Tibial nerve (tissue), 4 donors: ENCODE measurements around the gene BCAS3. TPM values are rescaled to one million over a fixed set of nuclear protein-coding genes. Genes with fewer than 3 reads are reported as not detected.

Source experiments
- DNase-seq, 2 donors: peaks; one replicate each; pipeline ENCODE4 v3.0.0-alpha.2; 2019; ENCODE audit warnings: low spot score in 2 of 2
- H3K27ac ChIP-seq, 4 donors: fragments of 200-600 bp; sonication (generic) in 3 of 4; one replicate each; pipeline ENCODE4 v1.5.1; 2017 to 2019; ENCODE audit warnings: mild to moderate bottlenecking in 1 of 4
- H3K27me3 ChIP-seq, 2 donors: fragments of 200-600 bp; sonication (generic) in 1 of 2; one replicate each; pipeline versions ENCODE4 v1.5.1 to v1.6.0; 2017 to 2019
- H3K36me3 ChIP-seq, 3 donors: fragments of 200-600 bp; sonication (generic); one replicate each; pipeline ENCODE4 v1.5.1; 2018 to 2019
- H3K4me1 ChIP-seq, 4 donors: fragments of 200-600 bp; sonication (generic) in 3 of 4; one replicate each; pipeline ENCODE4 v1.5.1; 2017 to 2019
- H3K4me3 ChIP-seq, 4 donors: fragments of 200-600 bp; sonication (generic) in 3 of 4; one replicate each; pipeline ENCODE4 v1.5.1; 2017 to 2019; ENCODE audit warnings: mild to moderate bottlenecking in 1 of 4, moderate library complexity in 1 of 4
- H3K9me3 ChIP-seq, 4 donors: fragments of 200-600 bp; sonication (generic) in 3 of 4; one replicate each; pipeline ENCODE4 v1.5.1; 2017 to 2019
- CTCF ChIP-seq, 5 experiments: fragments of 200-600 bp in 3 of 5; fragments of 450-650 bp in 2 of 5; sonication (generic) in 3 of 5; IDR thresholded peaks; one replicate each; pipeline ENCODE4 v1.5.1; 2016 to 2019; ENCODE audit warnings: antibody characterized with exemption in 5 of 5, mild to moderate bottlenecking in 3 of 5, moderate library complexity in 2 of 5
- EP300 ChIP-seq, 2 donors: sonication (generic); formaldehyde crosslinking; IDR thresholded peaks; one replicate each; pipeline ENCODE4 v1.6.1; 2017; ENCODE audit warnings: antibody characterized with exemption in 2 of 2, mild to moderate bottlenecking in 1 of 2
- POLR2A ChIP-seq, 2 donors: fragments of 450-650 bp; IDR thresholded peaks; one replicate each; pipeline ENCODE4 v1.6.1; 2017; ENCODE audit warnings: antibody characterized with exemption in 2 of 2, mild to moderate bottlenecking in 2 of 2, moderate library complexity in 2 of 2
- WGBS, 2 donors: methylation state at CpG; one replicate each; pipeline ENCODE4 v1.1.5; 2018; 5-methylcytosine and 5-hydroxymethylcytosine counted together
- total RNA-seq, 4 donors: library from RNA; depleted of rRNA; stranded (reverse); fragments of >200 nt; gene quantifications; one replicate each; pipeline ENCODE4 v1.1.0, GENCODE V29; 2016

BCAS3 gene
- total RNA-seq, 4 donors from 2014 or later: 26.4 to 48.1 (median 44.8) TPM

DNA sequence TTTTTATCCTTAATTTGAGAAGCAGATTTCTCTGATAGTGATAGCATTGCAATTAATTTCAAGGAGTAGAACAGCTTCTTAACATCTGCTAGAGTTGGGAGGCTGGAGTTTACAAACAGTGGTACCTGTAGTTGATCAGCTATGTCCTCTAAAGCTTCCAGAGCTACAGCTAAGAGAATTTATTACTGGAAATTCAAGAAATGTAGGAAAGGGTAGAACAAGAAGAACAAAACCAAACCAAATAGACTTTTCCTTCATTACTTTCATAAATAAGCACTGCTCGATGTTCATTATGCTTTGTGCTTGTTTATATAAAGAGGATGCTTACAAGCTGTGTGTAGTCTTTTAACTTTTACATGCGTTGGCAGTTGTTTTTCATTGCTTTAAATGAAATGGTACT, 388.4 kb downstream of the BCAS3 start:
- Histone ChIP-seq H3K4me1 (peaks cover 0 to 24% (median 2%) of the 10 kb centered on the region in 4 donors), H3K4me3 (no peak overlapping the region), H3K9me3 (no peaks in the 10 kb centered on the region), H3K27me3 (no peaks in the 10 kb centered on the region), H3K27ac (no peak overlapping the region), H3K36me3 (no peaks in the 10 kb centered on the region)
- WGBS, 2 donors: 46 to 50% methylated on average over 2 of the region's 2 CpGs
- DNase-seq: no peak
- TF ChIP-seq EP300 (IDR thresholded peaks at IDR 0.05) (no peak), POLR2A (IDR thresholded peaks at IDR 0.05) (no peak), CTCF (IDR thresholded peaks at IDR 0.05) (no peak)

GRCh38 chr17:61070649-61071048, 393.0 kb downstream of the BCAS3 start:
- Histone ChIP-seq H3K27ac (no peak overlapping the region), H3K4me1 (peaks cover 0 to 6% (median 2%) of the 10 kb centered on the region in 4 donors), H3K9me3 (no peaks in the 10 kb centered on the region), H3K4me3 (no peak overlapping the region), H3K27me3 (no peaks in the 10 kb centered on the region), H3K36me3 (no peaks in the 10 kb centered on the region)
- no peak for DNase-seq
- 91 to 93% methylated on average over 1 of the region's 1 CpG for WGBS, 2 donors
- TF ChIP-seq POLR2A (IDR thresholded peaks at IDR 0.05) (no peak), CTCF (IDR thresholded peaks at IDR 0.05) (no peak), EP300 (IDR thresholded peaks at IDR 0.05) (no peak)

DNA sequence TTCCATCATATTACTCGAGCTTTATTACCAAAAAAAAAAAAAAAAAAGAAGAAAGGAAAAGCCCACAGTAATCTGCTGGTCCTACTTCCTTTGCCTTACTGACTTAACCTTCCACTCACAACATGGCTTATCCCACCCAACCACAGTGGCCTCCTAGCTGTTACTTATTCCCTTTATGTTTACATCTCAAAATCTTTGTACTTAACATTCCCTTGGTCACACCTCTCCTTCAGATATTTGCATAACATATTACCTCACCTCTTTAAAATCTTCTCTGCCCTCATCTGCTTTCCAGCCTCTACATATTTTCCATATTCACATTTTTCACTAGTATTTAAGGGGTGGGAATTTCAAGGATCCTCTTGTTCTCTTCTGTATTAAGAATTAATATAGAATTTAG, 395.0 kb downstream of the BCAS3 start:
- Histone ChIP-seq H3K4me3 (no peak overlapping the region), H3K27me3 (no peaks in the 10 kb centered on the region), H3K36me3 (peaks cover 0 to 4% (median 0%) of the 10 kb centered on the region in 3 donors), H3K9me3 (no peaks in the 10 kb centered on the region), H3K4me1 (peaks cover 0 to 5% (median 0%) of the 10 kb centered on the region in 4 donors), H3K27ac (no peak overlapping the region)
- 62 to 75% methylated on average over 1 of the region's 1 CpG for WGBS, 2 donors
- no peak for DNase-seq
- TF ChIP-seq EP300 (IDR thresholded peaks at IDR 0.05): no peak
- TF ChIP-seq CTCF (IDR thresholded peaks at IDR 0.05): no peak
- TF ChIP-seq POLR2A (IDR thresholded peaks at IDR 0.05): no peak

DNA sequence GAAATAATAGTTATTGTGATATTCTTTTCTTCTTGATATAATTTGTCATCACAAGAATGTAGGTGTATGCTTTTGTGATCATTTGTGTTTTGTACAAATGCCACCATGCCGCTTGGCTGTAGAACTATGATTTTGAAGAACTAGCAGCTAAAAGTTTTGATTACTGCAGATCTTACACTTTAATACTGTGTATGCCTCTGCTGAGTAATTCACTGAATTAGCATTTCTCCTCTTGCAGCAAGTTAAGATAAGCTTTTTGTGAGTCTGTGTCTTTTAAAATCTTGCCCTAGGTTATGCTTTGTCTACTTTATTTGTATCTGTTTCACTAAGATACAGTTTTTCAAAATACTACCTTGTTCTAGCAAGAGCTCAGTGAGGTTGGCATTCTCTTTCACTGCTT, 395.5 kb downstream of the BCAS3 start:
- H3K27me3 ChIP-seq: no peaks in the 10 kb centered on the region
- no peak overlapping the region for H3K4me3 ChIP-seq
- 81 to 88% methylated on average over 1 of the region's 1 CpG for WGBS, 2 donors
- no peak overlapping the region for H3K27ac ChIP-seq
- no peak for DNase-seq
- TF ChIP-seq POLR2A (IDR thresholded peaks at IDR 0.05): no peak
- TF ChIP-seq EP300 (IDR thresholded peaks at IDR 0.05): no peak
- no peak for TF ChIP-seq CTCF (IDR thresholded peaks at IDR 0.05)
- peaks cover 0 to 5% (median 0%) of the 10 kb centered on the region in 4 donors for H3K4me1 ChIP-seq
- no peaks in the 10 kb centered on the region for H3K9me3 ChIP-seq
- peaks cover 0 to 4% (median 0%) of the 10 kb centered on the region in 3 donors for H3K36me3 ChIP-seq

- Histone ChIP-seq H3K9me3 (no peaks in the 10 kb centered on the region), H3K27me3 (no peaks in the 10 kb centered on the region), H3K4me1 (peaks cover 0 to 5% (median 0%) of the 10 kb centered on the region in 4 donors), H3K27ac (no peak overlapping the region), H3K36me3 (peaks cover 0 to 4% (median 0%) of the 10 kb centered on the region in 3 donors), H3K4me3 (no peak overlapping the region)
- DNase-seq: no peak
- WGBS, 2 donors: 93 to 96% methylated on average over 3 of the region's 3 CpGs
- TF ChIP-seq CTCF (IDR thresholded peaks at IDR 0.05) (no peak), POLR2A (IDR thresholded peaks at IDR 0.05) (no peak), EP300 (IDR thresholded peaks at IDR 0.05) (no peak)
Measured at GRCh38 chr17:61073799-61074513, 396.3 kb downstream of the BCAS3 start.
